SK-N-SH treated with all-trans-retinoic acid at 6 μM for 48 hours (cell line): ENCODE results near the gene MARCHF11.

Experiments
- ATAC-seq: fragments of 200-7000 bp; cut with Tn5 transposase; 3 replicates; pipeline ENCODE4 v1.9.1; 2020; ENCODE audit warnings: mild to moderate bottlenecking, moderate library complexity
- ARNTL ChIP-seq: fragments of 450-650 bp; formaldehyde crosslinking; IDR thresholded peaks from 2 replicates; pipeline ENCODE4 v1.5.0; 2020; ENCODE audit warnings: low read depth, mild to moderate bottlenecking, moderate library complexity, borderline replicate concordance
- BACH2 ChIP-seq: fragments of 250-450 bp; sonication (Bioruptor Pico); IDR thresholded peaks from 2 replicates; pipeline ENCODE4 v1.9.0; 2021; ENCODE audit warnings: mild to moderate bottlenecking, borderline replicate concordance
- CREB5 ChIP-seq: fragments of 250-450 bp; sonication (Bioruptor Pico); IDR thresholded peaks from 2 replicates; pipeline ENCODE4 v1.5.1; 2020; ENCODE audit warnings: low read depth, mild to moderate bottlenecking, moderate library complexity
- CSDC2 ChIP-seq: fragments of 250-450 bp; sonication (Bioruptor Pico); IDR thresholded peaks from 2 replicates; pipeline ENCODE4 v1.5.0; 2020; ENCODE audit warnings: mild to moderate bottlenecking, moderate library complexity
- CSRNP3 ChIP-seq: fragments of 250-450 bp; sonication (Bioruptor Pico); IDR thresholded peaks from 2 replicates; pipeline ENCODE4 v1.5.1; 2021; ENCODE audit warnings: mild to moderate bottlenecking, moderate library complexity
- GLIS3 ChIP-seq: fragments of 250-450 bp; sonication (Bioruptor Pico); IDR thresholded peaks from 2 replicates; pipeline ENCODE4 v1.5.0; 2020; ENCODE audit warnings: mild to moderate bottlenecking, moderate library complexity
- OSR1 ChIP-seq: fragments of 250-450 bp; sonication (Bioruptor Pico); IDR thresholded peaks from 2 replicates; pipeline ENCODE4 v1.8.0; 2022; ENCODE audit warnings: moderate library complexity, mild to moderate bottlenecking, inconsistent platforms
- PATZ1 ChIP-seq: fragments of 250-450 bp; sonication (Bioruptor Pico); IDR thresholded peaks from 2 replicates; pipeline ENCODE4 v1.8.0; 2020; ENCODE audit warnings: mild to moderate bottlenecking, moderate library complexity, borderline replicate concordance
- POU6F1 ChIP-seq: fragments of 250-450 bp; sonication (Bioruptor Pico); IDR thresholded peaks from 2 replicates; pipeline ENCODE4 v1.8.0; 2021; ENCODE audit warnings: low read depth, mild to moderate bottlenecking, moderate library complexity, borderline replicate concordance
- PPARA ChIP-seq: fragments of 250-450 bp; sonication (Bioruptor Pico); IDR thresholded peaks from 2 replicates; pipeline ENCODE4 v1.5.0; 2020; ENCODE audit warnings: mild to moderate bottlenecking, borderline replicate concordance
- RARB ChIP-seq: fragments of 250-450 bp; sonication (Bioruptor Pico); IDR thresholded peaks from 2 replicates; pipeline ENCODE4 v1.8.0; 2021; ENCODE audit warnings: mild to moderate bottlenecking, moderate library complexity
- SNAI2 ChIP-seq: fragments of 250-450 bp; sonication (Bioruptor Pico); IDR thresholded peaks from 2 replicates; pipeline ENCODE4 v1.5.0; 2020; ENCODE audit warnings: mild to moderate bottlenecking, moderate library complexity
- TOX ChIP-seq: fragments of 250-450 bp; sonication (Bioruptor Pico); IDR thresholded peaks from 2 replicates; pipeline ENCODE4 v1.8.0; 2021; ENCODE audit warnings: mild to moderate bottlenecking, moderate library complexity, borderline replicate concordance
- TSHZ2 ChIP-seq: fragments of 250-450 bp; sonication (Bioruptor Pico); IDR thresholded peaks from 2 replicates; pipeline ENCODE4 v1.5.0; 2020; ENCODE audit warnings: mild to moderate bottlenecking, moderate library complexity
- ZC3H10 ChIP-seq: fragments of 250-450 bp; sonication (Bioruptor Pico); IDR thresholded peaks from 2 replicates; pipeline ENCODE4 v1.5.1; 2021; ENCODE audit warnings: mild to moderate bottlenecking, moderate library complexity
- ZFP30 ChIP-seq: fragments of 450-650 bp; formaldehyde crosslinking; IDR thresholded peaks from 2 replicates; pipeline ENCODE4 v1.5.0; 2022; ENCODE audit warnings: mild to moderate bottlenecking, moderate library complexity
- ZNF70 ChIP-seq: fragments of 450-650 bp; formaldehyde crosslinking; IDR thresholded peaks from 2 replicates; pipeline ENCODE4 v1.5.0; 2020; ENCODE audit warnings: mild to moderate bottlenecking, moderate library complexity

The MARCHF11 gene

GRCh38 chr5:16108418-16108817 is 71.2 kb downstream of the MARCHF11 start:
- no peak for TF ChIP-seq CSRNP3
- no peak for TF ChIP-seq SNAI2
- TF ChIP-seq ZNF70 (CRISPR knock-in tag) = no peak
- TF ChIP-seq ZC3H10 = no peak
- no peak for TF ChIP-seq ZFP30 (CRISPR knock-in tag)
- no peak for TF ChIP-seq CSDC2
- no peak for TF ChIP-seq POU6F1 (CRISPR knock-in tag)
- no peak for TF ChIP-seq TOX (CRISPR knock-in tag)
- TF ChIP-seq RARB (CRISPR knock-in tag) = no peak
- TF ChIP-seq BACH2 (CRISPR knock-in tag) = no peak
- no peak; the same call in 2 of the 3 replicates for ATAC-seq

GRCh38 chr5:16104961-16105360 is 74.6 kb downstream of the MARCHF11 start:
- no peak for TF ChIP-seq CSDC2
- TF ChIP-seq ARNTL (CRISPR knock-in tag) = no peak
- no peak for TF ChIP-seq SNAI2
- TF ChIP-seq BACH2 (CRISPR knock-in tag) = no peak
- no peak for TF ChIP-seq PATZ1 (CRISPR knock-in tag)
- TF ChIP-seq CREB5 = no peak
- no peak for TF ChIP-seq ZNF70 (CRISPR knock-in tag)
- no peak for TF ChIP-seq GLIS3 (CRISPR knock-in tag)
- no peak for TF ChIP-seq TSHZ2
- TF ChIP-seq RARB (CRISPR knock-in tag) = no peak
- TF ChIP-seq POU6F1 (CRISPR knock-in tag) = no peak
- no peak for TF ChIP-seq OSR1 (CRISPR knock-in tag)
- ATAC-seq = no peak

- no peak for ATAC-seq
- TF ChIP-seq CREB5 = no peak
- no peak for TF ChIP-seq ZC3H10
- TF ChIP-seq PPARA (CRISPR knock-in tag) = no peak
- TF ChIP-seq POU6F1 (CRISPR knock-in tag) = no peak
- TF ChIP-seq CSDC2 = no peak
- no peak for TF ChIP-seq ZFP30 (CRISPR knock-in tag)
- TF ChIP-seq PATZ1 (CRISPR knock-in tag) = no peak
- TF ChIP-seq BACH2 (CRISPR knock-in tag) = no peak
- no peak for TF ChIP-seq SNAI2
- TF ChIP-seq ZNF70 (CRISPR knock-in tag) = no peak
- TF ChIP-seq, all 23 proteins: peak for 0
These were observed 84.0 kb downstream of the MARCHF11 start for GRCh38 chr5:16095612-16096011.
